Colonic mucosa (tissue), 4 donors: ENCODE measurements around the gene CHRNG. TPM values are rescaled to one million over a fixed set of nuclear protein-coding genes. Genes with fewer than 3 reads are reported as not detected.

Source experiments
- DNase-seq: peaks from one replicate; pipeline ENCODE4 v3.0.0-alpha.2; 2020
- H3K27ac ChIP-seq: fragments of 200-600 bp; one replicate; pipeline ENCODE4 v1.8.0; 2021
- H3K27me3 ChIP-seq: fragments of 200-600 bp; one replicate; pipeline ENCODE4 v1.8.0; 2021
- H3K36me3 ChIP-seq: fragments of 200-600 bp; one replicate; pipeline ENCODE4 v1.8.0; 2021
- H3K4me1 ChIP-seq: fragments of 200-600 bp; one replicate; pipeline ENCODE4 v1.8.0; 2021; ENCODE audit warnings: mild to moderate bottlenecking
- H3K4me3 ChIP-seq: fragments of 200-600 bp; one replicate; pipeline ENCODE4 v1.8.0; 2021
- H3K9ac ChIP-seq, 2 donors: one replicate each; pipeline ENCODE4 v1.7.0; 2013; ENCODE audit warnings: control low read depth in 2 of 2, low read depth in 2 of 2, low read length in 2 of 2
- H3K9me3 ChIP-seq: fragments of 200-600 bp; one replicate; pipeline ENCODE4 v1.8.0; 2021
- CTCF ChIP-seq: fragments of 200-600 bp; IDR thresholded peaks from one replicate; pipeline ENCODE4 v1.8.0; 2022; ENCODE audit warnings: antibody characterized with exemption, mild to moderate bottlenecking
- intact Hi-C: fragments of 100-400 bp; cut with DNase I; formaldehyde crosslinking; loops from one replicate; pipeline ENCODE4 v1.14.1; 2022
- total RNA-seq, 2 donors: library from RNA; stranded (reverse); fragmentation: NEBNext Ultra II Directional in 1 of 2; extraction: Animal tissue kit (Norgen Biotek cat#: 25700) in 1 of 2; gene quantifications; one replicate each; pipeline ENCODE4 v1.2.1, GENCODE V29; 2021
- donor health status: healthy.
- donor health status: DM: no; HTN: no; CAD: no.
- donor health status: DM: no; HTN: no; CAD: no.

Gene CHRNG
- total RNA-seq, 2 donors from 2014 or later: not detected

- H3K9ac ChIP-seq: no peak overlapping the region
- no peak for DNase-seq
- no peak overlapping the region for H3K4me3 ChIP-seq
- no peak for TF ChIP-seq CTCF
- H3K4me1 ChIP-seq: no peaks in the 10 kb centered on the region
- intact Hi-C loops: no loop called here
- H3K36me3 ChIP-seq: no peaks in the 10 kb centered on the region
- H3K9me3 ChIP-seq: no peaks in the 10 kb centered on the region
- peaks cover 6% of the 10 kb centered on the region for H3K27me3 ChIP-seq
- no peak overlapping the region for H3K27ac ChIP-seq
Observed at GRCh38 chr2:232492963-232493700, 46.4 kb upstream of the CHRNG start.

- DNase-seq: no peak
- Histone ChIP-seq H3K4me3 (no peak overlapping the region), H3K9ac (no peak overlapping the region), H3K27ac (no peak overlapping the region), H3K4me1 (no peaks in the 10 kb centered on the region), H3K27me3 (no peaks in the 10 kb centered on the region), H3K9me3 (no peaks in the 10 kb centered on the region), H3K36me3 (no peaks in the 10 kb centered on the region)
- TF ChIP-seq CTCF: no peak
- intact Hi-C loops: no loop called here
Observed at GRCh38 chr2:232493701-232494474, 45.6 kb upstream of the CHRNG start.

GRCh38 chr2:232494542-232494941 is 45.0 kb upstream of the CHRNG start:
- no peak for TF ChIP-seq CTCF
- H3K27me3 ChIP-seq: no peaks in the 10 kb centered on the region
- H3K4me3 ChIP-seq: no peak overlapping the region
- intact Hi-C loops: no loop called here
- no peaks in the 10 kb centered on the region for H3K4me1 ChIP-seq
- no peaks in the 10 kb centered on the region for H3K9me3 ChIP-seq
- H3K27ac ChIP-seq: no peak overlapping the region
- H3K36me3 ChIP-seq: no peaks in the 10 kb centered on the region
- no peak for DNase-seq
- H3K9ac ChIP-seq: no peak overlapping the region

- Histone ChIP-seq H3K4me3 (no peak overlapping the region), H3K9me3 (no peaks in the 10 kb centered on the region), H3K9ac (no peak overlapping the region), H3K36me3 (no peaks in the 10 kb centered on the region), H3K27ac (no peak overlapping the region), H3K4me1 (no peaks in the 10 kb centered on the region), H3K27me3 (no peaks in the 10 kb centered on the region)
- intact Hi-C loops: no loop called here
- TF ChIP-seq CTCF: no peak
- DNase-seq: no peak
Observed at GRCh38 chr2:232495292-232495691, 44.2 kb upstream of the CHRNG start.

GRCh38 chr2:232496501-232497270 is 42.8 kb upstream of the CHRNG start:
- Histone ChIP-seq H3K9me3 (no peaks in the 10 kb centered on the region), H3K4me1 (no peaks in the 10 kb centered on the region), H3K4me3 (no peak overlapping the region), H3K27ac (no peak overlapping the region), H3K9ac (no peak overlapping the region), H3K36me3 (no peaks in the 10 kb centered on the region), H3K27me3 (no peaks in the 10 kb centered on the region)
- TF ChIP-seq CTCF: no peak
- DNase-seq: no peak
- intact Hi-C loops: no loop called here
